ENCODE results near the gene EEF1A2.

DNA sequence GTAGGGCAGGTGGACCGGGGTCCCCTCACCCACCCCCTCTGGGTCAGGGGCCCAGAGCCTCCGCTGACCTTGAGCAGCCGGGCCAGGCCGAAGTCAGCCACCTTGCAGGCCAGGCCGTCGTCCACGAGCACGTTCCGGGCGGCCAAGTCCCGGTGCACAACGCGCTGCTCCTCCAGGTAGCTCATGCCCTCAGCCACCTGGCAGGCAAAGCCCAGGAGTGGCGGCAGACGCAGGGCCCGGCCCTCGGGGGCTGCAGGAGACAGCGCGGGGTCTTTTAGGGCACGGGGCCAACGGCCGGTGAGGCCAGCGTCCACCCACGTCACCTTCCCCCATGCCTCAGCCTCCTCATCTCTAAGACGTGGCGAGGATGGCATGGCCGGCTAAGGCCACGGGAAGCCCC is 42.5 kb upstream of the EEF1A2 start:
- TF ChIP-seq, protein P1, sequence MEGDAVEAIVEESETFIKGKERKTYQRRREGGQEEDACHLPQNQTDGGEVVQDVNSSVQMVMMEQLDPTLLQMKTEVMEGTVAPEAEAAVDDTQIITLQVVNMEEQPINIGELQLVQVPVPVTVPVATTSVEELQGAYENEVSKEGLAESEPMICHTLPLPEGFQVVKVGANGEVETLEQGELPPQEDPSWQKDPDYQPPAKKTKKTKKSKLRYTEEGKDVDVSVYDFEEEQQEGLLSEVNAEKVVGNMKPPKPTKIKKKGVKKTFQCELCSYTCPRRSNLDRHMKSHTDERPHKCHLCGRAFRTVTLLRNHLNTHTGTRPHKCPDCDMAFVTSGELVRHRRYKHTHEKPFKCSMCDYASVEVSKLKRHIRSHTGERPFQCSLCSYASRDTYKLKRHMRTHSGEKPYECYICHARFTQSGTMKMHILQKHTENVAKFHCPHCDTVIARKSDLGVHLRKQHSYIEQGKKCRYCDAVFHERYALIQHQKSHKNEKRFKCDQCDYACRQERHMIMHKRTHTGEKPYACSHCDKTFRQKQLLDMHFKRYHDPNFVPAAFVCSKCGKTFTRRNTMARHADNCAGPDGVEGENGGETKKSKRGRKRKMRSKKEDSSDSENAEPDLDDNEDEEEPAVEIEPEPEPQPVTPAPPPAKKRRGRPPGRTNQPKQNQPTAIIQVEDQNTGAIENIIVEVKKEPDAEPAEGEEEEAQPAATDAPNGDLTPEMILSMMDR (IDR thresholded peaks at IDR 0.05) = no peak
- TF ChIP-seq POLR2A (IDR thresholded peaks at IDR 0.05) = no peak

Measured in uterus (tissue), 2 donors.